Pancreas (tissue), 10 donors: ENCODE data around the gene RFC4. TPM values are rescaled to one million over a fixed set of nuclear protein-coding genes. Genes with fewer than 3 reads are reported as not detected.

ENCODE experiments used
- ATAC-seq, 4 donors: fragments of 200-7000 bp; cut with Tn5 transposase; one replicate each; pipeline versions ENCODE4 v1.8.0 to v1.9.1; 2020; ENCODE audit warnings: mild to moderate bottlenecking in 4 of 4, moderate library complexity in 4 of 4
- DNase-seq, 6 donors: peaks; one replicate each; pipeline ENCODE4 v3.0.0-alpha.2; 2020
- FAIRE-seq: peaks from 2 replicates; lab custom pipeline; 2012; peaks lifted over from hg19 to GRCh38; lab: Jason Lieb, UNC
- H3K27ac ChIP-seq, 4 donors: fragments of 200-600 bp; sonication (generic); 1 replicate in 3 of 4; 2 replicates in 1 of 4; pipeline versions ENCODE4 v1.5.0 to v1.8.0; 2020
- H3K27me3 ChIP-seq, 4 donors: fragments of 200-600 bp; one replicate each; pipeline ENCODE4 v1.8.0; 2021
- H3K36me3 ChIP-seq, 3 donors: fragments of 200-600 bp; sonication (generic) in 1 of 3; one replicate each; pipeline versions ENCODE4 v1.5.0 to v1.8.0; 2020 to 2021
- H3K4me1 ChIP-seq, 3 donors: fragments of 200-600 bp; one replicate each; pipeline ENCODE4 v1.8.0; 2021
- H3K4me3 ChIP-seq, 4 donors: fragments of 200-600 bp; sonication (generic) in 2 of 4; one replicate each; pipeline versions ENCODE4 v1.5.0 to v1.8.0; 2020 to 2021
- H3K9me3 ChIP-seq, 4 donors: fragments of 200-600 bp; one replicate each; pipeline ENCODE4 v1.8.0; 2021
- CTCF ChIP-seq, 4 donors: fragments of 200-600 bp; sonication (generic) in 3 of 4; IDR thresholded peaks; one replicate each; pipeline versions ENCODE4 v1.5.0 to v1.8.0; 2021; ENCODE audit warnings: antibody characterized with exemption in 4 of 4
- WGBS, 2 donors: extraction: QIAGEN DNeasy Blood & Tissue Kit; methylation state at CpG; one replicate each; pipeline ENCODE4 v1.1.7; 2013; 5-methylcytosine and 5-hydroxymethylcytosine counted together
- intact Hi-C, 3 donors: fragments of 100-400 bp; cut with DNase I; formaldehyde crosslinking; loops; one replicate each; pipeline versions ENCODE4 v1.11.1 to v1.14.2; 2022
- polyA plus RNA-seq, 2 donors: library from polyadenylated mRNA; stranded (reverse); fragments of 200-250 nt; gene quantifications; one replicate each; pipeline ENCODE4 v1.2.3, GENCODE V29; 2013
- total RNA-seq, 6 donors: library from RNA; stranded (reverse); fragmentation: NEBNext Ultra II Directional in 4 of 6; extraction: Animal tissue kit (Norgen Biotek cat#: 25700) in 4 of 6; gene quantifications; one replicate each; pipeline versions ENCODE4 v1.2.1 to v1.2.4, GENCODE V29; 2021 to 2023
- donor health status: healthy with polysubstance abuse.
- donor health status: DM: no; HTN: no; CAD: no; lungs with moderate emphysema.
- donor health status: DM: no; HTN: no; CAD: no.
- donor health status: control.
- donor health status: control.
- donor health status: Bipolar disorder and iron deficiency.
- donor health status: DM: yes; HTN: yes; CAD: no.
- donor health status: DM: no; HTN: no; CAD: no.
- donor health status: DM: no; HTN: no; CAD: no.
- donor health status: DM: yes; HTN: yes; CAD: no.

Gene RFC4
- total and polyA plus RNA-seq, 8 donors: 5.1 to 11.5 (median 8.0) TPM

DNA sequence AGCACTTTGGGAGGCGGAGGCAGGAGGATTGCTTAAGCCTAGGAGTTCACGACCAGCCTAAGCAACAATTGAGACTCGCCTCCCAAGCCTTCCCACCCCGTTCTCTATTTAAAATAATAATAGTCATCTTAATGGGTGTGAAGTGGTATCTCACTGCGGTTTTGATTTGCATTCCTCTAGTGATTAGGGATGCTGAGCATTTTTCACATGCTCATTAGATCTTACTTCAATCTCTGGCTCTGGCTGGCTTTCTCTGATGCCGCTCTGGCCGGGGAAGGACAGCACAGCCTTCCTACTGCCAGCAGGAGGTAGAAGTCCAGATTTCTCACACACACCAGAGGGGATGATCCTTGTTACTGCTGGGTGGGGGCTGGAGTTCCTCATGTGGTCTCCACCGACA is 30.3 kb downstream of the RFC4 start:
- H3K9me3 ChIP-seq: no peaks in the 10 kb centered on the region
- FAIRE-seq (no peak), ATAC-seq (no peak), DNase-seq (no peak)
- 70 to 71% methylated on average over 8 of the region's 8 CpGs for WGBS, 2 donors
- TF ChIP-seq CTCF (IDR thresholded peaks at IDR 0.05): no peak
- H3K27ac ChIP-seq: no peak overlapping the region
- H3K36me3 ChIP-seq: no peaks in the 10 kb centered on the region
- H3K27me3 ChIP-seq: no peaks in the 10 kb centered on the region
- H3K4me1 ChIP-seq: no peaks in the 10 kb centered on the region
- H3K4me3 ChIP-seq: no peak overlapping the region
- intact Hi-C loops: no loop called here

DNA sequence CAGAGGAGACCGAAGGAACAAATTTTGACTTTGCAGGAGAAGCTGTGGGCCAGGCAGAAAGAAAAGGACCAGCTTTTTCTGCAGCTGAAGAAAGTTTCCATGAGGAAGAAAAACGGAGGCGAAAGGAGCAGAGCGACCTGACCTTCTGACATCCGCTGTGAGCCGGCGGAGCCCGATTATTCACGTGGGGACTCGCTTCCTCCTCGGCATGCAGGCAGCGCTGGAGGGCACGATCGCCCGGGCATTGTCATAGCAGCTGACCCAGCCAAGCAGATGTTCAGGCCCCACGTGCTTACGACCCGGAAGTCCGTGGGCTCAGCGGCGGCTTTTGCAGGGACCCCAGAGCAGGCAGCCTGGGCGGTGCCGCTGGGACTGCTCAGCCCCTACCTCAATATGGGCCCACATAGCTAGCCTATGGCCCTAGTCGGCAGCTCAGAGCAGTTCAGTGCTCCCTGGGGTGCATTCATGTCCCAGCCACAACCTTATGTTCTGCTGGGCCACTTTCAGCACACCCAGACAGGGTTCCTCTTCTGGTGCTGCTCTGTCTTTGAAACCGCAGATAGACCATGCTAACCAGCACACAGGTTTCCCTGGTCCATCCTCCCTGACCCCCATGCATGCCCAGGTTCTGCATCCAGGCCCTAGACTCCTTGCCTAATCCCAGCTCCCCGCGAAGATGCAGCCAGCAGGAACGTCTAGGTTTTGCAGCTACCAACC is 33.4 kb downstream of the RFC4 start:
- intact Hi-C loops: no loop called here
- no peaks in the 10 kb centered on the region for H3K9me3 ChIP-seq
- FAIRE-seq (no peak), ATAC-seq (peak; percentile 64 to 95 (median 88)), DNase-seq (peak; percentile 19 to 78 (median 52))
- 26 to 27% methylated on average over 28 of the region's 28 CpGs for WGBS, 2 donors
- no peak for TF ChIP-seq CTCF (IDR thresholded peaks at IDR 0.05)
- no peaks in the 10 kb centered on the region for H3K36me3 ChIP-seq
- no peaks in the 10 kb centered on the region for H3K4me1 ChIP-seq
- peak overlapping the region in 3 of 4 donors; percentile 8 to 45 (median 30) for H3K4me3 ChIP-seq
- H3K27me3 ChIP-seq: no peaks in the 10 kb centered on the region
- no peak overlapping the region for H3K27ac ChIP-seq

DNA sequence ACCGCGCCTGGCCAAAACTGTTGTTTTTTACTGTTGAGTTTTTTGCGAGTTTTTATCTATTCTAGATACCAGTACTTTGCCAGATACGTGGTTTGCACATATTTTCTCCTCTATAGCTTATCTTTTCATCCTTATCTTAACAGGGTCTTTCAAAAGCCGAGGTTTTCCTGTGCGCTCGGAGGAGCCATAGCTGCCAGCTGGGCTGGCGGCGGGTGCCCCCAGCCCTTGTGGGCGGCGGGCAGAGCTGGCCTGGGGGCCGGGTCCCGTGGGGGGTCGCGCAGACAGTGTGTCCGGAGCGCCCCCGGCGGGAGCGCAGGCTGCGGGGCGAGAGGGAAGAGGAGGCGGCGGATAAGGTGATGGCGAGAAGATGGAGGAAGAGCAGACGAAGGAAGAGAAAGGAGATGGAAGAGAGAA is 34.0 kb downstream of the RFC4 start:
- intact Hi-C loops: no loop called here
- WGBS, 2 donors: 9 to 12% methylated on average over 26 of the region's 26 CpGs
- H3K9me3 ChIP-seq: no peaks in the 10 kb centered on the region
- no peak for DNase-seq
- ATAC-seq: peak in 3 of 4 donors; percentile 41 to 48 (median 44)
- H3K36me3 ChIP-seq: no peaks in the 10 kb centered on the region
- H3K4me3 ChIP-seq: peak overlapping the region in 3 of 4 donors; percentile 8 to 45 (median 30)
- TF ChIP-seq CTCF (IDR thresholded peaks at IDR 0.05): no peak
- peak overlapping the region in 1 of 4 donors; percentile 6 for H3K27ac ChIP-seq
- no peak for FAIRE-seq
- no peaks in the 10 kb centered on the region for H3K4me1 ChIP-seq
- H3K27me3 ChIP-seq: no peaks in the 10 kb centered on the region

DNA sequence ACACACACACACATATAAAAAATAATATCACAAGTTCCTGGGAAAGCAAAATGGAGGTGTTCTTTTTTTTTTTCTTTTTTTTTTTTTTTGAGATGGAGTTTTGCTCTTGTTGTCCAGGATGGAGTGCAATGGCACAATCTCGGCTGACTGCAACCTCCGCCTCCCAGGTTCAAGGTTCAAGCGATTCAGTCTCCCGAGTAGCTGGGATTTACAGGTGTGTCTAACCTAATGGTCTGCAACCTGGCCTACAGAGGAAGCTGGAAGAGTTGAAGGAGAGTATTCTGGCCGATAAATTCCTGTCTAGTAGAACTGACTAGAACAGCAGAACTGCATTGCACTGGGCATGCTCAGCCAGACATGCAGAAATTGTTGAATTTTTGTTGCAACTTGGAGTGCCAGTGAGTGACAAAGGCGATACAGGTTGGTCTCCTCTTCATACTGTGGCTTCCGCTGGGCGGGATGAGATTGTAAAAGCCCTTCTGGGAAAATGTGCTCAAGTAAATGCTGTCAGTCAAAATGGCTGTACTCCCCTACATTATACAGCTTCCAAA is 45.3 kb downstream of the RFC4 start:
- TF ChIP-seq CTCF (IDR thresholded peaks at IDR 0.05): no peak
- no peaks in the 10 kb centered on the region for H3K9me3 ChIP-seq
- no peak for ATAC-seq
- no peaks in the 10 kb centered on the region for H3K4me1 ChIP-seq
- H3K27me3 ChIP-seq: no peaks in the 10 kb centered on the region
- DNase-seq: no peak
- intact Hi-C loops: no loop called here
- H3K4me3 ChIP-seq: no peak overlapping the region
- H3K27ac ChIP-seq: no peak overlapping the region
- WGBS, 2 donors: 77 to 82% methylated on average over 8 of the region's 8 CpGs
- no peak for FAIRE-seq
- no peaks in the 10 kb centered on the region for H3K36me3 ChIP-seq
